ENCODE results near the gene CCNT2. TPM values are rescaled to one million over a fixed set of nuclear protein-coding genes. Genes with fewer than 3 reads are reported as not detected.

The CCNT2 gene
- polyA plus RNA-seq, 1 donor (not counting 4 experiments of a cell fraction or from before 2014, with no cell fraction given), result 20.9 TPM

DNA sequence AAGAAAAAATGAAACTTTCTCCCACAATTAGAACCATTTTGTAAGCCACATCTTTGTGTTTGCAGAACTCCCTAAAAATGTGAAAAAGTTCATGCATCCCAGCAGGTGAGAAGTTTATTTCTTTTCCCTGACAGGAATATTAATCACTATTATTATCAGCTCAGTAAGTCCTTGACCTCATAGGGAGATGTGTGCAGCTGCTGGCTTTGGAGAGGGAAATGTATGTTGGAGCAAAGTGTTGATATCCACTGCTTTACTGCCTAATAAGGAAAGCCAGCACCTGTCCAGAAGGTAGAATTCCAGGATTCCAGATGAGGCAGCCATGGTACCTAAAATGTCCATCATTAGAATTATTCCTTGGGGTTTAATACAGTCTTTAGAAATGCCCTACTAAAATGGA, 35.8 kb upstream of the CCNT2 start:
- FAIRE-seq, result no peak
- no peak overlapping the region for H3K4me2 ChIP-seq (ENCODE audit: control insufficient read depth, extremely low read depth, insufficient read depth, low read depth, low read length)
- H3K27ac ChIP-seq (ENCODE audit: control insufficient read depth, insufficient read depth, low read length), result no peak overlapping the region
- no peaks in the 10 kb centered on the region for H3K79me2 ChIP-seq (ENCODE audit: control insufficient read depth, insufficient read depth, low read length)
- H2AFZ ChIP-seq (ENCODE audit: control insufficient read depth, low read length), result no peak overlapping the region
- DNase-seq (ENCODE audit: low read depth, low spot score), result no peak
- no peaks in the 10 kb centered on the region for H3K9me3 ChIP-seq (ENCODE audit: control insufficient read depth, low read depth, low read length)
- no peaks in the 10 kb centered on the region for H4K20me1 ChIP-seq (ENCODE audit: control insufficient read depth, extremely low read depth, insufficient read depth, low read length)
- dilution Hi-C loops (cut with MboI; ENCODE audit: extremely low pct_ligation_motif_present, low sequenced_read_pairs), result no loop called here
- no peaks in the 10 kb centered on the region for H3K36me3 ChIP-seq (ENCODE audit: control insufficient read depth in 2 of 2, extremely low read depth in 1 of 2, insufficient read depth in 2 of 2, low read length in 2 of 2)
- H3K9me1 ChIP-seq (ENCODE audit: control insufficient read depth, extremely low read depth, insufficient read depth, low read length), result no peaks in the 10 kb centered on the region
- no peak overlapping the region for H3K9ac ChIP-seq (ENCODE audit: control insufficient read depth, extremely low read depth, insufficient read depth, low read length)
- no peaks in the 10 kb centered on the region for H3K27me3 ChIP-seq (ENCODE audit: control insufficient read depth, extremely low read depth, insufficient read depth, low read length)
- H3K4me3 ChIP-seq (ENCODE audit: control insufficient read depth in 2 of 3, extremely low read depth in 1 of 3, insufficient read depth in 2 of 3, low read depth in 1 of 3, low read length in 3 of 3), result no peak overlapping the region
- H3K4me1 ChIP-seq (ENCODE audit: control insufficient read depth, extremely low read depth, insufficient read depth, low read length), result no peaks in the 10 kb centered on the region
- TF ChIP-seq, protein P1, sequence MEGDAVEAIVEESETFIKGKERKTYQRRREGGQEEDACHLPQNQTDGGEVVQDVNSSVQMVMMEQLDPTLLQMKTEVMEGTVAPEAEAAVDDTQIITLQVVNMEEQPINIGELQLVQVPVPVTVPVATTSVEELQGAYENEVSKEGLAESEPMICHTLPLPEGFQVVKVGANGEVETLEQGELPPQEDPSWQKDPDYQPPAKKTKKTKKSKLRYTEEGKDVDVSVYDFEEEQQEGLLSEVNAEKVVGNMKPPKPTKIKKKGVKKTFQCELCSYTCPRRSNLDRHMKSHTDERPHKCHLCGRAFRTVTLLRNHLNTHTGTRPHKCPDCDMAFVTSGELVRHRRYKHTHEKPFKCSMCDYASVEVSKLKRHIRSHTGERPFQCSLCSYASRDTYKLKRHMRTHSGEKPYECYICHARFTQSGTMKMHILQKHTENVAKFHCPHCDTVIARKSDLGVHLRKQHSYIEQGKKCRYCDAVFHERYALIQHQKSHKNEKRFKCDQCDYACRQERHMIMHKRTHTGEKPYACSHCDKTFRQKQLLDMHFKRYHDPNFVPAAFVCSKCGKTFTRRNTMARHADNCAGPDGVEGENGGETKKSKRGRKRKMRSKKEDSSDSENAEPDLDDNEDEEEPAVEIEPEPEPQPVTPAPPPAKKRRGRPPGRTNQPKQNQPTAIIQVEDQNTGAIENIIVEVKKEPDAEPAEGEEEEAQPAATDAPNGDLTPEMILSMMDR (optimal IDR thresholded peaks at IDR 0.05 in 1 of 3, IDR thresholded peaks at IDR 0.05 in 1 of 3, conservative IDR thresholded peaks at IDR 0.05 in 1 of 3; ENCODE audit: extremely low read depth in 1 of 3, insufficient read depth in 2 of 3, low read length in 3 of 3), result no peak
- no peak for TF ChIP-seq EZH2 (IDR thresholded peaks at IDR 0.05; ENCODE audit: low read length)

DNA sequence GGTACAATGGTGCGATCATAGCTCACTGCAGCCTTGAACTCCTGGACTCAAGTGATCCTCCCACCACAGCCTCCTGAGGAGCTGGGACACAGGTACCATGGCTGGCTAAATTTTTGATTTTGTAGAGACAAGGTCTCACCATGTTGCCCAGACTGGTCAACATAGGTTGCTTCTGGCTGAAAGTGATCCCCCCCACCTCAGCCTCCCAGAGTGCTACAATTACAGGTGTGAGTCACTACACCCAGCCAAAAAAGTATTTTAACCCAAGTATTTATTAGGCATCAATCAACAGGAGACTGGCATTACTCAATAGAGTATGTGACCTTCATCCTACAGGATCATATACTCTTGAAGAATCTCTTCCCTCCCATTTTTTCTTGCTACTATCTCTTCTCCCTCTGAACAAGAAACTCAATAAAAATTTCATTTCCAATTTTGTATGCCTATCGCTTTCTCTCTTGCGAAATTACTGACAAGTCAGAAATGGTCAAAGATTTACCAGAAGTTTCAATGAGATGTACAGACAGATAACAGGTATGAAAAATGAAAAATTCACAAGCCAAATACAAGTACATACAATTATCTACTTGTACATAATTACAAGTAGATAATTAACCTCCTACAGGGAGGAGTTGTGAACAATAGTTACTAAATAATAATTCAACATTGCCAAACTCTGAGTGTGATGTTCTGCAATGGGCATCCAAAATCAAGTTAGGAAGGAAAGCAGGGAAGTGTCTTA, 34.9 kb upstream of the CCNT2 start:
- H3K9ac ChIP-seq (ENCODE audit: control insufficient read depth, extremely low read depth, insufficient read depth, low read length), result no peak overlapping the region
- H3K4me1 ChIP-seq (ENCODE audit: control insufficient read depth, extremely low read depth, insufficient read depth, low read length), result no peaks in the 10 kb centered on the region
- no peaks in the 10 kb centered on the region for H3K9me1 ChIP-seq (ENCODE audit: control insufficient read depth, extremely low read depth, insufficient read depth, low read length)
- H3K4me2 ChIP-seq (ENCODE audit: control insufficient read depth, extremely low read depth, insufficient read depth, low read depth, low read length), result no peak overlapping the region
- TF ChIP-seq, protein P1 (optimal IDR thresholded peaks at IDR 0.05 in 1 of 3, IDR thresholded peaks at IDR 0.05 in 1 of 3, conservative IDR thresholded peaks at IDR 0.05 in 1 of 3; ENCODE audit: extremely low read depth in 1 of 3, insufficient read depth in 2 of 3, low read length in 3 of 3), result no peak
- TF ChIP-seq EZH2 (IDR thresholded peaks at IDR 0.05; ENCODE audit: low read length), result no peak
- H3K4me3 ChIP-seq (ENCODE audit: control insufficient read depth in 2 of 3, extremely low read depth in 1 of 3, insufficient read depth in 2 of 3, low read depth in 1 of 3, low read length in 3 of 3), result no peak overlapping the region
- dilution Hi-C loops (cut with MboI; ENCODE audit: extremely low pct_ligation_motif_present, low sequenced_read_pairs), result no loop called here
- no peak for FAIRE-seq
- no peaks in the 10 kb centered on the region for H3K79me2 ChIP-seq (ENCODE audit: control insufficient read depth, insufficient read depth, low read length)
- no peak overlapping the region for H2AFZ ChIP-seq (ENCODE audit: control insufficient read depth, low read length)
- no peak for DNase-seq (ENCODE audit: low read depth, low spot score)
- H3K9me3 ChIP-seq (ENCODE audit: control insufficient read depth, low read depth, low read length), result no peaks in the 10 kb centered on the region
- H4K20me1 ChIP-seq (ENCODE audit: control insufficient read depth, extremely low read depth, insufficient read depth, low read length), result no peaks in the 10 kb centered on the region
- H3K27me3 ChIP-seq (ENCODE audit: control insufficient read depth, extremely low read depth, insufficient read depth, low read length), result no peaks in the 10 kb centered on the region
- H3K27ac ChIP-seq (ENCODE audit: control insufficient read depth, insufficient read depth, low read length), result no peak overlapping the region
- H3K36me3 ChIP-seq (ENCODE audit: control insufficient read depth in 2 of 2, extremely low read depth in 1 of 2, insufficient read depth in 2 of 2, low read length in 2 of 2), result no peaks in the 10 kb centered on the region

Data from keratinocyte (primary cell).